ENCODE measurements around the gene NDUFB5.
A peak's percentile ranks its signal among the peaks of the same experiment; 100 is the strongest.

Gene NDUFB5

GRCh38 chr3:179604321-179605078 is at the start of gene NDUFB5, which contains the start of gene MRPL47:
Gene NDUFB5, plus strand, starts transcription at chr3:179604794. Its CDS starts 22 bp downstream, at chr3:179604816.
Gene MRPL47, minus strand, starts transcription at chr3:179604638. Its CDS starts 14 bp downstream, at chr3:179604624.
- H3K27me3 ChIP-seq (ENCODE audit: control insufficient read depth, insufficient read depth, low read length) = no peaks in the 10 kb centered on the region
- peaks cover 7% of the 10 kb centered on the region for H3K36me3 ChIP-seq (ENCODE audit: control insufficient read depth, insufficient read depth, low read length)
- H3K27ac ChIP-seq (ENCODE audit: low read depth, low read length) = peak within 1 kb of the TSS; percentile 94
- H3K4me3 ChIP-seq (ENCODE audit: low read length) = peak within 1 kb of the TSS; percentile 96
- H3K4me1 ChIP-seq (ENCODE audit: control insufficient read depth, insufficient read depth, low read length) = peaks cover 8% of the 10 kb centered on the region
- H3K9ac ChIP-seq (ENCODE audit: low read length) = peak within 1 kb of the TSS; percentile 88

GRCh38 chr3:179558742-179559364 is 45.7 kb upstream of the NDUFB5 start:
- no peak overlapping the region for H3K27ac ChIP-seq (ENCODE audit: low read depth, low read length)
- no peaks in the 10 kb centered on the region for H3K36me3 ChIP-seq (ENCODE audit: control insufficient read depth, insufficient read depth, low read length)
- no peak overlapping the region for H3K9ac ChIP-seq (ENCODE audit: low read length)
- H3K4me3 ChIP-seq (ENCODE audit: low read length) = no peak overlapping the region
- H3K27me3 ChIP-seq (ENCODE audit: control insufficient read depth, insufficient read depth, low read length) = no peaks in the 10 kb centered on the region
- peaks cover 2% of the 10 kb centered on the region for H3K4me1 ChIP-seq (ENCODE audit: control insufficient read depth, insufficient read depth, low read length)

- H3K4me1 ChIP-seq (ENCODE audit: control insufficient read depth, insufficient read depth, low read length) = peaks cover 5% of the 10 kb centered on the region
- no peaks in the 10 kb centered on the region for H3K36me3 ChIP-seq (ENCODE audit: control insufficient read depth, insufficient read depth, low read length)
- H3K9ac ChIP-seq (ENCODE audit: low read length) = no peak overlapping the region
- H3K4me3 ChIP-seq (ENCODE audit: low read length) = no peak overlapping the region
- no peaks in the 10 kb centered on the region for H3K27me3 ChIP-seq (ENCODE audit: control insufficient read depth, insufficient read depth, low read length)
- no peak overlapping the region for H3K27ac ChIP-seq (ENCODE audit: low read depth, low read length)
Measured at GRCh38 chr3:179560791-179561190, 43.8 kb upstream of the NDUFB5 start.

GRCh38 chr3:179562591-179563270 is 41.9 kb upstream of the NDUFB5 start, which contains the start of gene ACTL6A:
Gene ACTL6A, plus strand, starts transcription at chr3:179562926. Its CDS starts 167 bp downstream, at chr3:179563093.
- Histone ChIP-seq H3K4me1 (ENCODE audit: control insufficient read depth, insufficient read depth, low read length) (peaks cover 5% of the 10 kb centered on the region), H3K9ac (ENCODE audit: low read length) (no peak within 1 kb of the TSS), H3K4me3 (ENCODE audit: low read length) (peak within 1 kb of the TSS; percentile 75), H3K27me3 (ENCODE audit: control insufficient read depth, insufficient read depth, low read length) (no peaks in the 10 kb centered on the region), H3K36me3 (ENCODE audit: control insufficient read depth, insufficient read depth, low read length) (no peaks in the 10 kb centered on the region), H3K27ac (ENCODE audit: low read depth, low read length) (peak within 1 kb of the TSS; percentile 79)

- H3K27me3 ChIP-seq (ENCODE audit: control insufficient read depth, insufficient read depth, low read length) = no peaks in the 10 kb centered on the region
- H3K9ac ChIP-seq (ENCODE audit: low read length) = no peak overlapping the region
- H3K27ac ChIP-seq (ENCODE audit: low read depth, low read length) = peak overlapping the region; percentile 79
- H3K4me1 ChIP-seq (ENCODE audit: control insufficient read depth, insufficient read depth, low read length) = peaks cover 5% of the 10 kb centered on the region
- no peaks in the 10 kb centered on the region for H3K36me3 ChIP-seq (ENCODE audit: control insufficient read depth, insufficient read depth, low read length)
- peak overlapping the region; percentile 75 for H3K4me3 ChIP-seq (ENCODE audit: low read length)
Measured at GRCh38 chr3:179563271-179563783, 41.3 kb upstream of the NDUFB5 start.

- Histone ChIP-seq H3K36me3 (ENCODE audit: control insufficient read depth, insufficient read depth, low read length) (no peaks in the 10 kb centered on the region), H3K9ac (ENCODE audit: low read length) (no peak overlapping the region), H3K4me1 (ENCODE audit: control insufficient read depth, insufficient read depth, low read length) (peaks cover 5% of the 10 kb centered on the region), H3K27me3 (ENCODE audit: control insufficient read depth, insufficient read depth, low read length) (no peaks in the 10 kb centered on the region), H3K27ac (ENCODE audit: low read depth, low read length) (no peak overlapping the region), H3K4me3 (ENCODE audit: low read length) (no peak overlapping the region)
Measured at GRCh38 chr3:179565496-179565895, 39.1 kb upstream of the NDUFB5 start.

GRCh38 chr3:179580992-179581391 is 23.6 kb upstream of the NDUFB5 start:
- peaks cover 8% of the 10 kb centered on the region for H3K36me3 ChIP-seq (ENCODE audit: control insufficient read depth, insufficient read depth, low read length)
- H3K9ac ChIP-seq (ENCODE audit: low read length) = no peak overlapping the region
- no peak overlapping the region for H3K27ac ChIP-seq (ENCODE audit: low read depth, low read length)
- H3K27me3 ChIP-seq (ENCODE audit: control insufficient read depth, insufficient read depth, low read length) = no peaks in the 10 kb centered on the region
- H3K4me3 ChIP-seq (ENCODE audit: low read length) = no peak overlapping the region
- no peaks in the 10 kb centered on the region for H3K4me1 ChIP-seq (ENCODE audit: control insufficient read depth, insufficient read depth, low read length)

GRCh38 chr3:179589143-179589542 is 15.5 kb upstream of the NDUFB5 start:
- H3K36me3 ChIP-seq (ENCODE audit: control insufficient read depth, insufficient read depth, low read length) = peaks cover 11% of the 10 kb centered on the region
- H3K9ac ChIP-seq (ENCODE audit: low read length) = no peak overlapping the region
- H3K4me3 ChIP-seq (ENCODE audit: low read length) = no peak overlapping the region
- H3K27me3 ChIP-seq (ENCODE audit: control insufficient read depth, insufficient read depth, low read length) = no peaks in the 10 kb centered on the region
- H3K4me1 ChIP-seq (ENCODE audit: control insufficient read depth, insufficient read depth, low read length) = no peaks in the 10 kb centered on the region
- no peak overlapping the region for H3K27ac ChIP-seq (ENCODE audit: low read depth, low read length)

GRCh38 chr3:179590669-179591068 is 13.9 kb upstream of the NDUFB5 start:
- Histone ChIP-seq H3K27me3 (ENCODE audit: control insufficient read depth, insufficient read depth, low read length) (no peaks in the 10 kb centered on the region), H3K36me3 (ENCODE audit: control insufficient read depth, insufficient read depth, low read length) (peaks cover 15% of the 10 kb centered on the region), H3K4me1 (ENCODE audit: control insufficient read depth, insufficient read depth, low read length) (no peaks in the 10 kb centered on the region), H3K9ac (ENCODE audit: low read length) (no peak overlapping the region), H3K27ac (ENCODE audit: low read depth, low read length) (no peak overlapping the region), H3K4me3 (ENCODE audit: low read length) (no peak overlapping the region)

GRCh38 chr3:179591313-179591712 is 13.3 kb upstream of the NDUFB5 start:
- H3K9ac ChIP-seq (ENCODE audit: low read length) = no peak overlapping the region
- H3K27me3 ChIP-seq (ENCODE audit: control insufficient read depth, insufficient read depth, low read length) = no peaks in the 10 kb centered on the region
- no peak overlapping the region for H3K27ac ChIP-seq (ENCODE audit: low read depth, low read length)
- no peaks in the 10 kb centered on the region for H3K4me1 ChIP-seq (ENCODE audit: control insufficient read depth, insufficient read depth, low read length)
- H3K4me3 ChIP-seq (ENCODE audit: low read length) = no peak overlapping the region
- peaks cover 15% of the 10 kb centered on the region for H3K36me3 ChIP-seq (ENCODE audit: control insufficient read depth, insufficient read depth, low read length)

GRCh38 chr3:179599531-179599930 is 5.1 kb upstream of the NDUFB5 start:
- H3K27me3 ChIP-seq (ENCODE audit: control insufficient read depth, insufficient read depth, low read length) = no peaks in the 10 kb centered on the region
- no peak overlapping the region for H3K4me3 ChIP-seq (ENCODE audit: low read length)
- peaks cover 16% of the 10 kb centered on the region for H3K36me3 ChIP-seq (ENCODE audit: control insufficient read depth, insufficient read depth, low read length)
- H3K27ac ChIP-seq (ENCODE audit: low read depth, low read length) = no peak overlapping the region
- peaks cover 7% of the 10 kb centered on the region for H3K4me1 ChIP-seq (ENCODE audit: control insufficient read depth, insufficient read depth, low read length)
- no peak overlapping the region for H3K9ac ChIP-seq (ENCODE audit: low read length)

GRCh38 chr3:179603321-179603720 is 1.3 kb upstream of the NDUFB5 start:
- H3K27me3 ChIP-seq (ENCODE audit: control insufficient read depth, insufficient read depth, low read length) = no peaks in the 10 kb centered on the region
- peaks cover 8% of the 10 kb centered on the region for H3K4me1 ChIP-seq (ENCODE audit: control insufficient read depth, insufficient read depth, low read length)
- H3K4me3 ChIP-seq (ENCODE audit: low read length) = peak overlapping the region; percentile 9
- peaks cover 6% of the 10 kb centered on the region for H3K36me3 ChIP-seq (ENCODE audit: control insufficient read depth, insufficient read depth, low read length)
- H3K9ac ChIP-seq (ENCODE audit: low read length) = no peak overlapping the region
- no peak overlapping the region for H3K27ac ChIP-seq (ENCODE audit: low read depth, low read length)
